GM20000 (cell line): ENCODE data around the gene GPR156.
"Not testable (repeated sequence)": the region's sequence is repeated elsewhere in the genome, so short reads cannot be mapped to it uniquely, and the experiment has no call there.

ENCODE experiments used
- DNase-seq: peaks from one replicate; pipeline ENCODE4 v3.0.0; 2012; ENCODE audit warnings: low spot score
- TF ChIP-seq, protein P1 (sequence below): IDR thresholded peaks from 2 replicates; pipeline ENCODE4 v1.5.1; 2012; ENCODE audit warnings: mild to moderate bottlenecking, control low read depth; ENCODE audit errors: extremely low read depth, missing control alignments

The GPR156 gene

GRCh38 chr3:120227710-120228347 is 57.2 kb downstream of the GPR156 start:
- TF ChIP-seq, protein P1, sequence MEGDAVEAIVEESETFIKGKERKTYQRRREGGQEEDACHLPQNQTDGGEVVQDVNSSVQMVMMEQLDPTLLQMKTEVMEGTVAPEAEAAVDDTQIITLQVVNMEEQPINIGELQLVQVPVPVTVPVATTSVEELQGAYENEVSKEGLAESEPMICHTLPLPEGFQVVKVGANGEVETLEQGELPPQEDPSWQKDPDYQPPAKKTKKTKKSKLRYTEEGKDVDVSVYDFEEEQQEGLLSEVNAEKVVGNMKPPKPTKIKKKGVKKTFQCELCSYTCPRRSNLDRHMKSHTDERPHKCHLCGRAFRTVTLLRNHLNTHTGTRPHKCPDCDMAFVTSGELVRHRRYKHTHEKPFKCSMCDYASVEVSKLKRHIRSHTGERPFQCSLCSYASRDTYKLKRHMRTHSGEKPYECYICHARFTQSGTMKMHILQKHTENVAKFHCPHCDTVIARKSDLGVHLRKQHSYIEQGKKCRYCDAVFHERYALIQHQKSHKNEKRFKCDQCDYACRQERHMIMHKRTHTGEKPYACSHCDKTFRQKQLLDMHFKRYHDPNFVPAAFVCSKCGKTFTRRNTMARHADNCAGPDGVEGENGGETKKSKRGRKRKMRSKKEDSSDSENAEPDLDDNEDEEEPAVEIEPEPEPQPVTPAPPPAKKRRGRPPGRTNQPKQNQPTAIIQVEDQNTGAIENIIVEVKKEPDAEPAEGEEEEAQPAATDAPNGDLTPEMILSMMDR = no peak
- no peak for DNase-seq

DNA sequence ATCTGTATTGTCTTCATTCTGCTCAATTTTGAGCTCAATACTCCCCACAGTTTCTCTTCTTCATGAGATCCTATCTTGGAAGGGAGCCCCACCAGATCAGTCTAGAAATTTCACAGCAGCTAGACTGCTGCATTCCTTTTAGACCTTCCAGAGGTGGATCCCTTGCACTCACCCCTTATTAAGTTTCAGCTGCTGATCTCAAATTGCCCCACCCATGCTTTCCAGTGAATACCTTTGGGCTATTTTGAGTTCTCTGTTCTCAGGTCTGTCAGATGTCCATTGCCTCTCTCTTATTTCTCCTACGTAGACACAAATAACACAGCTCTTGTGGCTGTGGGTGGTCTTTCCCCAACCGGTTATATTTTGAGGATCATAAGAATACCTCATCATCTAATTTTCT is 60.8 kb downstream of the GPR156 start:
- no peak for DNase-seq
- TF ChIP-seq, protein P1 = no peak

- DNase-seq = no peak
- TF ChIP-seq, protein P1 = no peak
Observed at GRCh38 chr3:120218981-120219380, 66.0 kb downstream of the GPR156 start.

DNA sequence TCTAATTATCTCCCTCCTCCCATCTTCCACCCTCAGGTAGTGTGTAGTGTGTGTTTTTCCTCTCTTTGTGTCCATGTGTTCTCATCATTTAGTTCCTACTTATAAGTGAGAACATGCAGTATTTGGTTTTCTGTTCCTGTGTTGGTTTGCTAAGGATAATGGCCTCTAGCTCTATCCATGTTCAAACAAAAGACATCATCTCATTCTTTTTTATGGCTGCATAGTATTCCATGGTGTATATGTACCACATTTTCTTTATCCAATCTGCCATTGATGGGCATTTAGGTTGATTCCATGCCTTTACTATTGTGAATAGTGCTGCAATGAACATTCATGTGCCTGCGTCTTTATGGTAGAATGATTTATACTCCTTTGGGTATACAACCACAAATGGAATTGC is 68.4 kb downstream of the GPR156 start:
- DNase-seq = not testable (repeated sequence)

- DNase-seq = no peak
- TF ChIP-seq, protein P1 = no peak
Observed at GRCh38 chr3:120214176-120214575, 70.8 kb downstream of the GPR156 start.

DNA sequence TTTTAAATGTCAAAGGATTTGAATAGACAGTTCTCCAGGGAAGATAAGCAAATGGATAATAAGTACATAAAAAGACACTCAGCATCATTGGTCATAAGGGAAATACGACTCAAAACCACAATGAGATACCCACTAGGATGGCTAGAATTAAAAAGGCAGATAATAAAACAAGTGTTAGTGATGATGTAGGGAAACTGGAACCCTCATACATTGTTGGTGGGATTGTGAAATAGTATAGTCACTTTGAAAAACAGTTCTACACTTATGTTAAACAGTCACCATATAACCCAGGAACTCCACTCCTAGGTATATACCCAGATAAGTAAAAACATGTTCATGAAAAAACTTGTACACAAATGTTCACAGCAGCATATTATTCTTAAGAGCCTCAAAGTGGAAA is 72.5 kb downstream of the GPR156 start:
- TF ChIP-seq, protein P1 = no peak
- no peak for DNase-seq

GRCh38 chr3:120209425-120209824 is 75.6 kb downstream of the GPR156 start:
- TF ChIP-seq, protein P1 = no peak
- DNase-seq = no peak

DNA sequence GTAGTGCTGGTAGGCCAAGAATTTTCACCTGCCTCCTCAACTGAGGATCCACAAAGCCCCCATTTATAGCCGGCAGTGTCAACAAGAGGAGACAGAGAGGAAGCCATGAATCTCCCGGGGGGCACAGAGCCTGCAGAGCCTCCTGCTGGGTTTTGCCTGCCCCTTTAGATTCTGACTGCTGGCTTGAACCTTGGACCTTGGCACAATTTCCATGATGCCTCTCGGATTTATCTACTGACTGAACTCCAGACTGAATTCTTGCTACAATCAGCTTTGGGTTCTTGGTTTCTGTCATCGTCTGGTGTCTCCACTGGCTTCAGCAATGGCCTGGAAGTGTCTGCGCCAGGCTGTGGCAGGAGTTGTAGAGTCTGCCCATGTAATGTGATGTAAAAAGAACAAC is 80.7 kb downstream of the GPR156 start:
- DNase-seq = no peak
- TF ChIP-seq, protein P1 = no peak
